ENCODE measurements around the gene CKAP5.
A peak's percentile ranks its signal among the peaks of the same experiment; 100 is the strongest.

The CKAP5 gene

DNA sequence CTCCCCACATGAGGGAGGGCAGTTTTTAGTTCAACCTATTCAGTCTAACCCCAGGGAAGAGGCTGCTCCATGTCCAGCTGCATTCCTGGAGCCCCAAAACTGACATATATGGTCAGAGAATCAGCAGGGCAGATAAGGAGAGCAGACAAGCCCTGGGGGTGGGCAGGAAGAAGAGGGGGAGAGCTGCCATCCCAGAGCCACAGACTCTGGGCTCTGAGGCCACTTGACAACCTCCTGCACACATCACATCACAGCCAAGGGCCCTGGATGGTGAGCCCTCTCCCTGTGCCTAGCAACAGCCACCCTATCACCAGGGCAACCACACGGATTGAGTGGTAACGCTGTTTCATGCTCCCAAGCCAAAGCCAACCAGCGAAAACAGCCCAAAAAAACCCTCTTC, 148.8 kb downstream of the CKAP5 start:
- H3K4ac ChIP-seq (ENCODE audit: low read depth, low read length) = no peak overlapping the region
- H3K79me2 ChIP-seq (ENCODE audit: control insufficient read depth, insufficient read depth, low read length, poor library complexity) = peaks cover 11% of the 10 kb centered on the region
- H3K9ac ChIP-seq (ENCODE audit: low read length) = no peak overlapping the region
- peaks cover 33 to 37% of the 10 kb centered on the region in 2 experiments for H3K4me1 ChIP-seq (ENCODE audit: control insufficient read depth in 1 of 2, insufficient read depth in 2 of 2, low read length in 2 of 2)
- H2BK120ac ChIP-seq (ENCODE audit: insufficient read depth, low read length, poor library complexity) = no peak overlapping the region
- H3K9me3 ChIP-seq (ENCODE audit: insufficient read depth, low read depth, low read length) = no peaks in the 10 kb centered on the region
- H3K4me2 ChIP-seq (ENCODE audit: low read length) = no peak overlapping the region
- H3K18ac ChIP-seq (ENCODE audit: low read length) = no peak overlapping the region
- DNase-seq = no peak
- H3K23ac ChIP-seq (ENCODE audit: low read length) = no peak overlapping the region
- H3K36me3 ChIP-seq (ENCODE audit: control insufficient read depth in 1 of 2, insufficient read depth in 2 of 2, low read length in 2 of 2) = peaks cover 26 to 27% of the 10 kb centered on the region in 2 experiments
- H2BK12ac ChIP-seq (ENCODE audit: low read length) = no peak overlapping the region
- peak overlapping the region; percentile 50 for H3K27ac ChIP-seq (ENCODE audit: low read depth, low read length)
- H4K12ac ChIP-seq (ENCODE audit: low read depth, low read length) = no peak overlapping the region
- WGBS (ENCODE audit: extremely low coverage, insufficient coverage, insufficient read length) = no CpG with 5 or more reads among the region's 3 CpGs
- H4K91ac ChIP-seq (ENCODE audit: low read depth, low read length) = no peak overlapping the region
- peaks cover 15% of the 10 kb centered on the region for H3K79me1 ChIP-seq (ENCODE audit: low read length)
- no peak overlapping the region for H2AK5ac ChIP-seq (ENCODE audit: low read length)
- H4K8ac ChIP-seq (ENCODE audit: low read depth, low read length) = no peak overlapping the region
- H2BK5ac ChIP-seq (ENCODE audit: low read depth, low read length, poor library complexity) = no peak overlapping the region
- no peak overlapping the region for H3K4me3 ChIP-seq (ENCODE audit: low read depth, low read length)
- H2AFZ ChIP-seq (ENCODE audit: insufficient read depth, low read length, poor library complexity) = no peak overlapping the region
- H3K14ac ChIP-seq (ENCODE audit: low read length) = no peak overlapping the region
- H3K27me3 ChIP-seq (ENCODE audit: insufficient read depth, low read length) = no peaks in the 10 kb centered on the region

DNA sequence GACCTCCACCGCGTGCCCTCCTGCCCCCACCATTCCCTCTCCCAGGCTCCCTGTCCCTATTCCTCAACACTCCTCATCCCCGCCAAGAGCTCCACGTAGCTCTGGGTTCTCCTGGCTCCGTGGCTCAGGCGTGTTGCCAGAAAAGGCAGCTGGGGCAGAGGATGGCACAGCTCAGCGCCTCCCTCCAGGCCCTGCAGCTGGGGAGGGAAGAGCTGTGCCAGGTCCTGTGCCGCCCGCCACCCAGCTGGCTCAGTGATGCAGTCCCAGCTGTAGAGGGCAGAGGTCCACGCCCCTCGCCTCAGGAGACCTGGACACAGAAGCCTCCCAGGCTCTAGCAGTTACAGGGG, 149.9 kb downstream of the CKAP5 start:
- Histone ChIP-seq H3K27ac (ENCODE audit: low read depth, low read length) (peak overlapping the region; percentile 12), H3K9me3 (ENCODE audit: insufficient read depth, low read depth, low read length) (no peaks in the 10 kb centered on the region), H3K18ac (ENCODE audit: low read length) (peak overlapping the region; percentile 83), H3K79me1 (ENCODE audit: low read length) (peaks cover 18% of the 10 kb centered on the region), H4K8ac (ENCODE audit: low read depth, low read length) (peak overlapping the region; percentile 34), H3K14ac (ENCODE audit: low read length) (peak overlapping the region; percentile 72), H3K4me2 (ENCODE audit: low read length) (no peak overlapping the region), H3K79me2 (ENCODE audit: control insufficient read depth, insufficient read depth, low read length, poor library complexity) (peaks cover 8% of the 10 kb centered on the region), H3K23ac (ENCODE audit: low read length) (no peak overlapping the region), H2AFZ (ENCODE audit: insufficient read depth, low read length, poor library complexity) (no peak overlapping the region), H4K12ac (ENCODE audit: low read depth, low read length) (peak overlapping the region; percentile 71), H2AK5ac (ENCODE audit: low read length) (peak overlapping the region; percentile 86), H2BK120ac (ENCODE audit: insufficient read depth, low read length, poor library complexity) (peak overlapping the region; percentile 27), H3K4me3 (ENCODE audit: low read depth, low read length) (no peak overlapping the region), H3K27me3 (ENCODE audit: insufficient read depth, low read length) (no peaks in the 10 kb centered on the region), H3K4me1 (ENCODE audit: control insufficient read depth in 1 of 2, insufficient read depth in 2 of 2, low read length in 2 of 2) (peaks cover 37 to 41% of the 10 kb centered on the region in 2 experiments), H3K4ac (ENCODE audit: low read depth, low read length) (peak overlapping the region; percentile 56), H2BK12ac (ENCODE audit: low read length) (peak overlapping the region; percentile 70), H4K91ac (ENCODE audit: low read depth, low read length) (peak overlapping the region; percentile 52), H3K36me3 (ENCODE audit: control insufficient read depth in 1 of 2, insufficient read depth in 2 of 2, low read length in 2 of 2) (peaks cover 33 to 34% of the 10 kb centered on the region in 2 experiments), H2BK5ac (ENCODE audit: low read depth, low read length, poor library complexity) (peak overlapping the region; percentile 38), H3K9ac (ENCODE audit: low read length) (no peak overlapping the region)
- no peak for DNase-seq
- WGBS (ENCODE audit: extremely low coverage, insufficient coverage, insufficient read length) = no CpG with 5 or more reads among the region's 11 CpGs

DNA sequence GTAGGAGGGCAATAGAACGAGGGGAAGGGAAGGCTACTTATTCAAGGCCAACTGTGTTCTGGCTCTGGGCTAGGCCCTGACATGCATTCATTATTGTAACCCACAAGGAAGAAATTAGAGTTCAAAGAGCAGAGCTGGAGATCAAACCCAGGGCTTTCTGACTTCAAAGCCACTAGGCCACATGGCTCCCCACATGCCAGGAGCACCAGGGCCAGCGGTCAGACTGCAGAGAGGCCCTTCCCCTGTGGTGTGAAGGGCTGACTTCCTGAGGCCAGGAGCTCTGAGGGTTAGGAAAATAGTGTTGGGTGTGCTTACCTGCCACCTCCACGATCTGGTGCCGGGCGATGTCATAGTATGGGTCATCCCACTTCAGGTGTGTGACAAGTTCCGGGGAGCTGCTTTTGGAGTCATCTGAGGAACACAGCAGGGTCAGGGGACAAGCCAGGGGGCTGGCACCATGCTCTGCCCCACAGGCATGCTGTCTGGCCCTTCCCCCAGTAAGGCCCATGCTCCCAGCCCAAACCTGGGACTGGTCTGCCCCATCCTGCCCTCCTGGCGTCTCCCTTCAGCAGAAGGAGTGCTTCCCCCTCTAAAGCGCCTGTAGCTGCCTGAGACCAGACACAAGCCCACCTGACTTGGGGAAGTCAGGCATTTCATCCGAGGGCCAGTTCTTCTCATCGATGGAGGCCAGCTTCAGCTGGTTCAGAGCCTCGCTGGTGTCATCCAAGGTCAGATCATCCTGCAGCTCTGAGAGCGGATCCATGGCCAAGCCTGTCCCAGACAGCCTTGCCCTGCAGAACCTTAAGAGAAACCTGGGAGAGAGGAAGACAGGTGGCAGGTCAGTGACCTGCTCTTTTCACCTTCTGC, 150.5 kb downstream of the CKAP5 start:
- peaks cover 34 to 35% of the 10 kb centered on the region in 2 experiments for H3K36me3 ChIP-seq (ENCODE audit: control insufficient read depth in 1 of 2, insufficient read depth in 2 of 2, low read length in 2 of 2)
- no peak overlapping the region for H3K14ac ChIP-seq (ENCODE audit: low read length)
- peak overlapping the region; percentile 12 for H3K27ac ChIP-seq (ENCODE audit: low read depth, low read length)
- peak overlapping the region; percentile 56 for H3K4ac ChIP-seq (ENCODE audit: low read depth, low read length)
- H3K9ac ChIP-seq (ENCODE audit: low read length) = no peak overlapping the region
- peak overlapping the region; percentile 86 for H2AK5ac ChIP-seq (ENCODE audit: low read length)
- no peak overlapping the region for H2AFZ ChIP-seq (ENCODE audit: insufficient read depth, low read length, poor library complexity)
- H4K91ac ChIP-seq (ENCODE audit: low read depth, low read length) = peak overlapping the region; percentile 52
- H3K79me1 ChIP-seq (ENCODE audit: low read length) = peaks cover 12% of the 10 kb centered on the region
- H3K4me2 ChIP-seq (ENCODE audit: low read length) = no peak overlapping the region
- no CpG with 5 or more reads among the region's 12 CpGs for WGBS (ENCODE audit: extremely low coverage, insufficient coverage, insufficient read length)
- H2BK120ac ChIP-seq (ENCODE audit: insufficient read depth, low read length, poor library complexity) = peak overlapping the region; percentile 27
- DNase-seq = no peak
- no peaks in the 10 kb centered on the region for H3K9me3 ChIP-seq (ENCODE audit: insufficient read depth, low read depth, low read length)
- H2BK12ac ChIP-seq (ENCODE audit: low read length) = peak overlapping the region; percentile 70
- peaks cover 37 to 41% of the 10 kb centered on the region in 2 experiments for H3K4me1 ChIP-seq (ENCODE audit: control insufficient read depth in 1 of 2, insufficient read depth in 2 of 2, low read length in 2 of 2)
- H4K12ac ChIP-seq (ENCODE audit: low read depth, low read length) = peak overlapping the region; percentile 21
- peaks cover 4% of the 10 kb centered on the region for H3K79me2 ChIP-seq (ENCODE audit: control insufficient read depth, insufficient read depth, low read length, poor library complexity)
- H4K8ac ChIP-seq (ENCODE audit: low read depth, low read length) = no peak overlapping the region
- no peak overlapping the region for H3K23ac ChIP-seq (ENCODE audit: low read length)
- no peak overlapping the region for H3K4me3 ChIP-seq (ENCODE audit: low read depth, low read length)
- H3K27me3 ChIP-seq (ENCODE audit: insufficient read depth, low read length) = no peaks in the 10 kb centered on the region
- H3K18ac ChIP-seq (ENCODE audit: low read length) = peak overlapping the region; percentile 83
- no peak overlapping the region for H2BK5ac ChIP-seq (ENCODE audit: low read depth, low read length, poor library complexity)

DNA sequence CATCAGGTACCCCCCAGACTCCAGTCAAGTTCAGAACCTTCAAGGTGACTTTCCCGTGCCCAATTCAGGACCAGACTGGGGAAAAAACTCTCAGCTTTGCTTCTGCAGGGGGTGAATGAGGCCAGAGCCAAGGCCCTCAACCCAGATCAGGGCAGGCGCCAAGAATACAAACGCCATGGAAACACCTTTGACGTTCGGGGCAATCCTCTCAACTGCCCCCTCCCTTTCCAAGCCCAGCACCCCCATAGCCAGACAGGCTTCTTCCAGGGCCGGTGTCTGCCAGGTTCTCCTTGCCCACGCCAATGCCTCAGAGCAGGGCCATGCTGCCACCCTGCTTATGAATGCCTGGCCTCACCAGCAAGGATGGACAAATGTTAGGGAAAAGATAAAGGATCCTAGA, 151.5 kb downstream of the CKAP5 start:
- no peak overlapping the region for H3K4me2 ChIP-seq (ENCODE audit: low read length)
- H2BK12ac ChIP-seq (ENCODE audit: low read length) = no peak overlapping the region
- H3K9me3 ChIP-seq (ENCODE audit: insufficient read depth, low read depth, low read length) = no peaks in the 10 kb centered on the region
- H4K12ac ChIP-seq (ENCODE audit: low read depth, low read length) = no peak overlapping the region
- no peak overlapping the region for H3K4me3 ChIP-seq (ENCODE audit: low read depth, low read length)
- H4K91ac ChIP-seq (ENCODE audit: low read depth, low read length) = no peak overlapping the region
- H3K9ac ChIP-seq (ENCODE audit: low read length) = no peak overlapping the region
- H2BK120ac ChIP-seq (ENCODE audit: insufficient read depth, low read length, poor library complexity) = no peak overlapping the region
- H3K27me3 ChIP-seq (ENCODE audit: insufficient read depth, low read length) = no peaks in the 10 kb centered on the region
- peaks cover 8% of the 10 kb centered on the region for H3K79me1 ChIP-seq (ENCODE audit: low read length)
- H3K27ac ChIP-seq (ENCODE audit: low read depth, low read length) = peak overlapping the region; percentile 55
- WGBS (ENCODE audit: extremely low coverage, insufficient coverage, insufficient read length) = no CpG with 5 or more reads among the region's 7 CpGs
- H3K23ac ChIP-seq (ENCODE audit: low read length) = no peak overlapping the region
- H2AFZ ChIP-seq (ENCODE audit: insufficient read depth, low read length, poor library complexity) = no peak overlapping the region
- H3K4ac ChIP-seq (ENCODE audit: low read depth, low read length) = no peak overlapping the region
- H3K14ac ChIP-seq (ENCODE audit: low read length) = no peak overlapping the region
- no peak for DNase-seq
- H2AK5ac ChIP-seq (ENCODE audit: low read length) = no peak overlapping the region
- peaks cover 37 to 39% of the 10 kb centered on the region in 2 experiments for H3K4me1 ChIP-seq (ENCODE audit: control insufficient read depth in 1 of 2, insufficient read depth in 2 of 2, low read length in 2 of 2)
- no peak overlapping the region for H4K8ac ChIP-seq (ENCODE audit: low read depth, low read length)
- peaks cover 36 to 37% of the 10 kb centered on the region in 2 experiments for H3K36me3 ChIP-seq (ENCODE audit: control insufficient read depth in 1 of 2, insufficient read depth in 2 of 2, low read length in 2 of 2)
- no peaks in the 10 kb centered on the region for H3K79me2 ChIP-seq (ENCODE audit: control insufficient read depth, insufficient read depth, low read length, poor library complexity)
- no peak overlapping the region for H3K18ac ChIP-seq (ENCODE audit: low read length)
- H2BK5ac ChIP-seq (ENCODE audit: low read depth, low read length, poor library complexity) = no peak overlapping the region
